T-helper 2 cell treated with Interferon-gamma antibody and Interleukin-4, amounts not matched to agents 100 ng/mL and 5 ng/mL, for 36 hours (primary cell): Measurements from ENCODE around the gene GRM1. TPM values are rescaled to one million over a fixed set of nuclear protein-coding genes. Genes with fewer than 3 reads are reported as not detected.

Experiments
- intact Hi-C: fragments of 100-400 bp; cut with micrococcal nuclease; formaldehyde crosslinking; loops from one replicate; pipeline ENCODE4 v1.15.1; 2023
- total RNA-seq: library from RNA; stranded (reverse); gene quantifications from 2 replicates; pipeline ENCODE4 v1.2.3, GENCODE V29; 2022

Gene GRM1
- total RNA-seq, 1 donor from 2014 or later = not detected

DNA sequence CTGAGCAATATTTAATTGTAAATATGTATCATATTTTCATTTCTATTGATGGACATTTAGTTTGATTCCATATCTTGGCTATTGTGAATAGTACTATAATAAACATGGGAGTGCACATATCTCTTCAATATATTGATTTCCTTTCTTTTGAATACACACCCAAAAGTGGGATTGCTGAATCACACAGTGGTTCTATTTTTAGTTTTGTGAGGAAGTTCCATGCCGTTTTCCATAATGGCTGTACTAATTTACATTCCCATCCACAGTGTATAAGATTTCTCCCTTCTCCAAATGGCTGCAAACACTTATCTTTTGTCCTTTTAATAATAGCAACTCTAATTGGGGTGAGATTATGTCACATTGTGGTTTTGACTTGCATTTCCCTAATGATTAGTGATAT, 428.0 kb downstream of the GRM1 start:
- intact Hi-C loops = no loop called here

- intact Hi-C loops = no loop called here
Measured at GRCh38 chr6:146460941-146461340, 432.1 kb downstream of the GRM1 start.

GRCh38 chr6:146470091-146470770, 441.4 kb downstream of the GRM1 start:
- intact Hi-C loops = no loop called here

GRCh38 chr6:146472918-146473317, 444.1 kb downstream of the GRM1 start:
- intact Hi-C loops = no loop called here

GRCh38 chr6:146481527-146481926, 452.7 kb downstream of the GRM1 start:
- intact Hi-C loops = no loop called here

DNA sequence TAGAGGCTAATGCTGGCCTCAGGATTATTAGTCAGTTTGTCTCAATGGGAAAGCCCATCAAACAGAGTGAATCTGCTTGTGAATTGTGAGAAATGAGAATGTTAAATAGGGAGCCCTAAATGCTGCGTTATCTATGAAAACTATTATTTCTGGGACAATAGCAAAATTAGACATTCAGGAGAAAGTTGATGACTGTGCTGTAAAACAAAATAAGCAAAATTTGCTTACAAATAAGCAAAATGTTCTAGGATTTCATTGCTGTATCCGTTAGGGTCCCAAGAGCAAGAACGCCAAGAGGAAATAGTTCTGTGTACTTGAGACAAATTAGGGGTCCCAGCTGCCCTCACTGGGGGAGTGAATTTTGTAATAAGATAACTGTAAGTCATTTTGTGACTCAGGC, 455.5 kb downstream of the GRM1 start:
- intact Hi-C loops = no loop called here

Other genes starting within 250 kb of the GRM1 start
- 4.5 and 4.8 TPM in 2 replicates for gene FBXO30, start 214.3 kb upstream of the GRM1 start, total RNA-seq
- 18.3 and 20.2 TPM in 2 replicates for gene SHPRH, start 64.7 kb upstream of the GRM1 start, total RNA-seq